NCI-H2227 (cell line): ENCODE results near the gene METRNL.
A peak's percentile ranks its signal among the peaks of the same experiment; 100 is the strongest.
"Not testable (repeated sequence)": the region's sequence is repeated elsewhere in the genome, so short reads cannot be mapped to it uniquely, and the experiment has no call there.

Source experiments
- DNase-seq: peaks from one replicate; lab custom pipeline; 2025; ENCODE audit not compliant: unreplicated experiment; lab: John Stamatoyannopoulos, UW

METRNL gene

GRCh38 chr17:83079352-83079747, at the start of gene METRNL:
Gene METRNL (plus strand): TSS chr17:83079609. CDS start chr17:83079816, 207 bp downstream.
- peak; percentile 77 for DNase-seq

- DNase-seq, result no peak
Measured at GRCh38 chr17:83030432-83030831, 49.0 kb upstream of the METRNL start.

GRCh38 chr17:83031321-83031945, 48.0 kb upstream of the METRNL start:
- DNase-seq, result no peak

- not testable (repeated sequence) for DNase-seq
Measured at GRCh38 chr17:83031946-83032451, 47.4 kb upstream of the METRNL start.

- no peak for DNase-seq
Measured at GRCh38 chr17:83032781-83033180, 46.6 kb upstream of the METRNL start.

GRCh38 chr17:83034525-83034924, 44.9 kb upstream of the METRNL start:
- no peak for DNase-seq

- no peak for DNase-seq
Measured at GRCh38 chr17:83035722-83036121, 43.7 kb upstream of the METRNL start.

GRCh38 chr17:83036193-83036592, 43.2 kb upstream of the METRNL start:
- no peak for DNase-seq

GRCh38 chr17:83036666-83037065, 42.7 kb upstream of the METRNL start:
- DNase-seq, result no peak

- no peak for DNase-seq
Measured at GRCh38 chr17:83037084-83037873, 42.1 kb upstream of the METRNL start.

GRCh38 chr17:83037874-83038165, 41.6 kb upstream of the METRNL start:
- no peak for DNase-seq

- not testable (repeated sequence) for DNase-seq
Measured at GRCh38 chr17:83038983-83039382, 40.4 kb upstream of the METRNL start.

GRCh38 chr17:83041305-83041704, 38.1 kb upstream of the METRNL start:
- DNase-seq, result no peak

- DNase-seq, result no peak
Measured at GRCh38 chr17:83042522-83043158, 36.8 kb upstream of the METRNL start.

GRCh38 chr17:83044479-83044878, 34.9 kb upstream of the METRNL start:
- DNase-seq, result not testable (repeated sequence)

- no peak for DNase-seq
Measured at GRCh38 chr17:83046448-83047181, 32.8 kb upstream of the METRNL start.

- DNase-seq, result no peak
Measured at GRCh38 chr17:83047182-83047478, 32.3 kb upstream of the METRNL start.

- not testable (repeated sequence) for DNase-seq
Measured at GRCh38 chr17:83047818-83048475, 31.5 kb upstream of the METRNL start.

GRCh38 chr17:83050651-83051395, 28.6 kb upstream of the METRNL start:
- DNase-seq, result no peak
